HG03025 (cell line): Measurements from ENCODE around the gene PIP5K1C.
"Not testable (repeated sequence)": the region's sequence is repeated elsewhere in the genome, so short reads cannot be mapped to it uniquely, and the experiment has no call there.

Experiments used
- ATAC-seq: cut with Tn5 transposase; IDR thresholded peaks from one replicate; pipeline ENCODE4 v1.9.1; 2021; ENCODE audit warnings: mild to moderate bottlenecking, moderate library complexity; ENCODE audit not compliant: unreplicated experiment, low FRiP score

Gene PIP5K1C

DNA sequence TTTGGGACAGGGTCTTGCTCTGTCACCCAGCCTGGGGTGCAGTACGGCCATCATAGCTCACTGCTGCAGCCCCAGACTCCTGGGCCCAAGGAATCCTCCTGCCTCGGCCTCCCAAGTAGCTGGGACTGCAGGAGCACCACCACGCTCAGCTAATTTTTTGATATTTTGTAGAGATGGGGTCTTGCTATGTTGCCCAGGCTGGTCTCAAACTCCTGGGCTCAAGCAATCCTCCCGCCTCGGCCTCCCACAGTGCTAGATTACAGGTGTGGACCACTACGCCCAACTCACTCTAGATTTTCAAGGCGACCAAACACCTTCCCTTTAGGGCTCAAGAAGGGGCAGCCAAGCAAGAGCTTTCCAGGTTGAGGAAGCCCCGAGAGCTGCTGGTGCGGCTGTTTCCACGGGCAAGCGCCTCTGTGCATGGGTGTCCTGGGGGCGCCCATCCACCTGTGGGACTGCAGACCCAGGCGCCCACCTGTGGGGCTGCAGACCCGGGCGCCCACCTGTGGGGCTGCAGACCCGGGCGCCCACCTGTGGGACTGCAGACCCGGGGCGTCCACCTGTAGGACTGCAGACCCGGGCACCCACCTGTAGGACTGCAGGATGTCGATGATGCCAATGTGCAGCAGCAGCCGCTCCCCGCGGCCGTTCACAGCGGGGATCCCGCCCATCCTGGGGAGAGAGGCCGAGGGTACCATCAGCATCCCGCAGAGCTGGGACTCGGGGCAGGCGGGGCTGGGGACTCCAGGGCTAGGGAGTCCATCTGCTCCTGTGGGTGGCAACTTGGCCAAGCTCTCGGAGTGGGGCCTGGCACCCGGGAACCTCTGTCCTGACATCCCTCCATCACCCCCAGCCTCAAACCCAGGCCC, 52.0 kb downstream of the PIP5K1C start:
- no peak for ATAC-seq

DNA sequence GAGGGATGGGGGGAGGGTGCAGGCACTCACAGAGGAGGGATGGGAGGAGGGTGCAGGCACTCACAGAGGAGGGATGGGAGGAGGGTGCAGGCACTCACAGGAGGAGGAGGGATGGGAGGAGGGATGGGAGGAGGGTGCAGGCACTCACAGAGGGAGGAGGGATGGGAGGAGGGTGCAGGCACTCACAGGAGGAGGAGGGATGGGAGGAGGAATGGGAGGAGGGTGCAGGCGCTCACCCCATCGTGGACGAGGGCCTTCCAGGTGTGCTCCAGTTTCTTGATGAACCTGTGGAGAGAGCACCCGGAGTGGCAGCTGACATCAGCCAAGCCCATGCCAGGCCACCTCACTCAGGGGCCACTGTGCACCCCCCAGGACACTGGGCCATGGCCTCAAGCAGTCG, 53.2 kb downstream of the PIP5K1C start:
- ATAC-seq, result not testable (repeated sequence)

DNA sequence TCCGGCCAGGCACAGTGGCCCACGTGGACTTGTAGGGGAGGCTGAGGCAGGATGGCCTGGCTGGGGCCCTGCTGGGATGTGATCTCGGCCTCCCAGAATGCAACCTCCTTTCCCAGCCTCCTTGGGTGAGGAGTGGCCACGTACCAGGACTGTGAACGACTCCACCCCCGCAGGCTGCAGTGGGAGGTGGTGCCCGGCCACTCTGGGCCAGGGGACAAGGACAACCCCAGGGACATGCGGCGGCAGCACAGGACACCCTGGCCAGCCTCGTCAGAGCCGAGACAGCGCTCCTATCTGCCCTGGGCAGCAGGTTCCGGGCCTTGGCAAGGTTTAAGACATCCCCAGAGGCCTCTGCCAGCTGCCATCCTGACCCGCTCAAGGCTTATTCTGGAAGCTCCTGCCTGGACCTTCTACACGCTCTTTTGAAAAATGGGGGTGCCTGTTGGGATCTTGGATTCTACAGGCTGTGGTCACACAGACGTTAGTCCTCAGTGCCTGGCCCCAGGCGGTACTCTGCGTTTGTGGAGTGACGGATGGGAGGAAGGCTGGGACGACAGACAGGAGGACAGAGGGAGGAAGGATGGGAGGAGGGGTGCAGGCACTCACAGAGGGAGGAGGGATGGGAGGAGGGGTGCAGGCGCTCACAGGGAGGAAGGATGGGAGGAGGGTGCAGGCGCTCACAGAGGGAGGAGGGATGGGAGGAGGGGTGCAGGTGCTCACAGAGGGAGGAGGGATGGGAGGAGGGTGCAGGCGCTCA, 53.8 kb downstream of the PIP5K1C start:
- ATAC-seq, result no peak

DNA sequence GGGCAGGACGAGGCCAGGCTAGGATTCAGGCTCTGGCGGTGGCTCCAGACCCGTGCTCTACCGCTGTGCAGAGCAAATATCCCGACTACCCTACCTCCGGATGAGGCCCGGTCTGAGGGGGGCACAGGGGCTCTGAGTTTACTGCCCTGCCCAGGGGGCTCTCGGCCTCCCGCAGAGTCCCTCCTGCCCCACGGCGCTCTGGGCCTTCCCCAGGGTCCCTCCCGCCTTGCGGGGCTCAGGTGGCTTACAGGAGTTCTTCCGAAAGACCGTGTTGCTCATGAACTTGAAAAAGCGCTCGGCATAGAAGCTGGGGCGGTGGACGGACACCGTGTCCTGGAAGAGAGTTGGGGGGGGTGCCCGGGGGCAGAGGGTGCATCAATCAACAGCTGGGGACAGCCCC, 54.5 kb downstream of the PIP5K1C start:
- ATAC-seq, result no peak

DNA sequence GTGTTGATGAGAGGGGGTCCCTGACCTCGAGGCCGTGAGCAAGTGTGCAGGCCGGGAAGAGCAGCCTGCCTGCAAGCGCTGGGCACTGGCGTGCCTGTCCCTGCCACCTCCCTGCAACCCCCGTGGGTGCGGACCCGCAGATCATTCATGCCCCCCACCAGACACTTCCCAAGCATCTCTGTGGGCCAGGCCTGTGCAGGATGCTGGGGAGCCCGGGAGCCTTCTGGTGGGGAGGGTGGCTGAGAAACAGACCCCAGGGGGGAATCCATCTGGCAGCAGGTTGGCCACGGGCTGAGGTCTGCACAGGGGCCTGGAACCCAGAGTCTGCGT, 55.2 kb downstream of the PIP5K1C start:
- no peak for ATAC-seq

DNA sequence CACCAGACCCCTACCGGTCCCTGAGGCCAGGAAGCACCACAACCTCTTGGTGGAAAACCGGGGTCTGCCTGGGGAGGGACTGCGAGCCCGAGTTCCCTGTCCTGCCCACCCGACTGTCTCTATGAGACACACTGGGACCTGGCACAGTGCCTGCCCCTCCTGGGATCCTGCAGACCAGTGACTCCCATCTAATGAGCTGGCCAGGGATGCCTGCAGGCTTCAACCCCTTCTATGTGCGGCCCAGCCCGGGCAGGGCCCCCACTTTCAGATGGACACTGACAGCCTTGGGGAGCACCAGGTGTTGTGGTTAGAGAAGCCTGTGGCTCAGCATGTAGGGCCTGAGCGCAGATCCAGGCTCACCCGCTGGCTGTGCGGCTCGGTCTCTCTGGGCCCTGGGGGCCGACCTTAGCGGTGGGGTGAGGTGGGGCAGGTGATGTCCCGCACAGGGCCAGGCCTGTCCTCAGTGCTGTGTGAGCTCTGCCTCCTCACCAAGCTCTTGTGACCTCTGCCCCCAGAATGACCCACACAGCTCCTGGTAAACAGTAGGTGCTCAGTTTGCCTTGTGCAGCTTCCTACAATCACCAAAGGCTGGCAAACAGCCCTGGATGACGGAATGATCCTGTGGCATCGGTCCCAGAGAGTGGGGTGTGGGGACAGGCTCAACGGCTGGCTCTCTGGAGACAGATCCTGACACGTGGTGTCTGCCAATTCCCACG, 55.8 kb downstream of the PIP5K1C start:
- ATAC-seq, result no peak

DNA sequence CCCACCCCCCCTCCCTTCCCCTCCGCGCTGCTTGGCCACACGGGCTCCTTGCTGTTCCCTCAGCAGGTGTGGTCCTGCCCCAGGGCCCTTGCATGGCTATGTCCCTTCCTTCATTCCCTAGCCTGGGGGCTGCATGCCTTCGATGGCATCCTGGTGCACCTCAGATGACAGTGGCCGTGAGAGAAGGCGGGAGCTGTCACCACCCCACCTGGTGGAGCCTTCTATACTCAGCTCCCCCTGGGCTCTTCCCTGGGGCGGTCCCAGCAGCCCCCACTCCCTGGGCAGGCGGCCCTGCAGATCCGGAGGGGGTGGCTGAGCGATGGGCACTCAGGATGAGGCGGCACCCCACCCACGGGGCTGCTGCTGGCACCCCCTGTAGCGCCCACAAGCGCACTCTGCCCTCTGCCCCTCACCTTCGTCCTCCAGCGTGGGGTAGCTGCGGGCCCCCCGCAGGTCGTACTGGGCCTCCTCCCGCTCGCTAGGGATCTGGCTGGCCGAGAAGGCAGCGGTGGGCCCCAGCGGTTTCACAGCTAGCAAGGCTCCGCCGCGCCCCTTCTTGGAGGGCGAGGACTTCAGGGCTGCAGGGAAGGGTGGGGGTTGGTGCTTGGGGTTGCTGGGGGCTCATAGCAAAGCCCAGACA, 56.5 kb downstream of the PIP5K1C start:
- ATAC-seq, result no peak

DNA sequence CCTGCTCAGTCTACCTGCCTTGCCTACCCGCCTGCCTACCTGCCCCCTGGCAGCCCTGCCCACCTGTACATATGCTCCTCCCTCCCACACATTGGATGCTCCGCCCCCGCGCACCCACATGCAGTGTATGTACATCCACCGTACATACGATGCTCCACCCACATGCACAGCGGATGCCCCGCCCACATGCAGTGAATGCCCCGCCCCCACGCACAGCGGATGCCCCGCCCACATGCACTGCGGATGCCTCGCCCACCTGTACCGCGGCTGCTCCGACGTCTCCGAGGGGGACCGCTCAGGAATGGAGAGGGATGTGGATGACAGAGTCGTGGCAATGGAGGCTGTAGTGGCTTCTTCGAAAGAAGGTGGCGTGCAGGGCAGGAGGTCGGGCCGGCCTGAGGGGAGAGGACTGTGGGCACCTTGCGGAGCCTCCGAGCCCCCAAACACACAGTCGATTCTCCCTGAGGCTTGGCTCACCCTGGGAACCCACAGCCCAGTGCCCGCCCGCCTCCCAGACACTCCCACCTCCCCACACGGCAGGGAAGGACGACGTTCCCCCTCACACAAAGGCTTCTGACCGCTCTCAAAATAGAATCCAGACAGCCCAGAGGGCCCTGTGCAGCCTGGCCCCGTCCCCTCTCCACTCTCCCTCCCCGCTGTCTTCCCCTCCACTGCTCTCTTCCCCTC, 57.1 kb downstream of the PIP5K1C start:
- ATAC-seq, result no peak

DNA sequence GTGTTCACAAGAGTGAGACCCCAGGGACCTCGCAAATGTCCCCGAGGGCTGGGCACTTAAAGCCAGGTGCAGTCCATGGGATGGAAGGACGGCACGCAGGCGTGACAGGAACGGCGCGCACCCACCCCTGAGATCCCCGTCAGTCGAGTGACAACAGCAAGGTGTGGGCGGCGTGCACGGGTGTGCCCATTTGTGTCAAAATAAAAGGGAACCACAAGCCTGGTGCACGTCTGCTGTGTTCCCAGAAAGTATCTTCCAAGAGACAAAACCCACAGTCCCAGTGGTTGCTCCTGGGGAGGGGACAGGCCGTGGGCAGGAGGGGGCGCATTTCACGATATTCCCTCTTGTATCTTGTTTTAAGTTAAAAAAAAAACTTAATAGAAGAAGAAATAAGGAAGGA, 58.0 kb downstream of the PIP5K1C start:
- no peak for ATAC-seq

DNA sequence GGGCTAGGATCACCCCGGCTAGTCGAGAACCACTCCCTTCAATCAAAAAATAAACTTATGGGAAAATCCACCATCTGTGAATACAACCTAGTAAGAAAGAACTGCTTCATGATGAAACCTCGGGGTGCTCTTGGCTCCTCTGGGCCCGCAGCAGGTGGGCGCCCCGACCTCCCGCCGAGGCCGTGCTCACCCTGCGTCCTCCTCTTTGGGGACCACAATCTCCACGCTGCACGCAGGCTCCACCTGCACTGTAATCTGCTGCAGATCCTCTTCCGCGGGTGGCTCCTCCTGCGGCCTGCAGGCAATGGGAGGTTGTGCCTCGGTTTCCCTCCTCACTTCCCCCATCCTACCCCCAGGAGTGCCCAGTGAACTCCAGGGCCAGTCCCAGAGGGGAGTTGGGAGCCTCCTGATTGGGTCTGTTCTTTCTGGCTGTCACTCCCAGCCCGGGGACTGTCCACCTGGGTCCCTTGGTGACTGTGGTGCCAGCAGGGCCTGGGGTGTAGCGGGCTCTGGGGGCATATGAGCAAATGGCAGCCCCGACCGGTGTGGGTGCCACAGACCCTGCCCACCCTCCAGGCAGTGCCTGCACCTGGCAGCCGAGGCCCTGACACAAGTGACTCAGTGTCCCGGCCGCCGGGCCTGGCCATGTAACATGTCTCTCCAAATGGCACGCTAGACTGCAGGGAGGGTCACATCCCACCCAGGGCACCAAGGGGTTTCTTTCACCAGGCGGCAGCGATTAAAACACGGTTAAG, 58.6 kb downstream of the PIP5K1C start:
- ATAC-seq, result no peak

DNA sequence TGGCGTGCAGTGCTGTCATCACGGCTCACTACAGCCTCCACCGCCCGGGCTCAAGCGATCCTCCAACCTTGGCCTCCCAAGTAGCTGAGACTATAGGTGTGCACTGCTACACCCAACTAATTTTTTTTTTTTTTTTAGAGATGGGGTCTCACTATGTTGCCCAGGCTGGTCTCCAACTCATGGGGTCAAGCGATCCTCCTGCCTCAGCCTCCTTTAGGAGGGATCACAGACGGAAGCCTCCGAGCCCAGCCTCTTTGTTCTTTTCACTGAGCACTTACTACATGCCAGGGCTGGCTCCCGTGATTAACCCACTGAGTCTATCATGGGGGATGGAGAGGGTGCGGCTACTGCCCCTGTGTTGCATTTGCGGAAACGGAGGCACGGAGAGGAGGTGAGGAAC, 60.8 kb downstream of the PIP5K1C start:
- no peak for ATAC-seq

DNA sequence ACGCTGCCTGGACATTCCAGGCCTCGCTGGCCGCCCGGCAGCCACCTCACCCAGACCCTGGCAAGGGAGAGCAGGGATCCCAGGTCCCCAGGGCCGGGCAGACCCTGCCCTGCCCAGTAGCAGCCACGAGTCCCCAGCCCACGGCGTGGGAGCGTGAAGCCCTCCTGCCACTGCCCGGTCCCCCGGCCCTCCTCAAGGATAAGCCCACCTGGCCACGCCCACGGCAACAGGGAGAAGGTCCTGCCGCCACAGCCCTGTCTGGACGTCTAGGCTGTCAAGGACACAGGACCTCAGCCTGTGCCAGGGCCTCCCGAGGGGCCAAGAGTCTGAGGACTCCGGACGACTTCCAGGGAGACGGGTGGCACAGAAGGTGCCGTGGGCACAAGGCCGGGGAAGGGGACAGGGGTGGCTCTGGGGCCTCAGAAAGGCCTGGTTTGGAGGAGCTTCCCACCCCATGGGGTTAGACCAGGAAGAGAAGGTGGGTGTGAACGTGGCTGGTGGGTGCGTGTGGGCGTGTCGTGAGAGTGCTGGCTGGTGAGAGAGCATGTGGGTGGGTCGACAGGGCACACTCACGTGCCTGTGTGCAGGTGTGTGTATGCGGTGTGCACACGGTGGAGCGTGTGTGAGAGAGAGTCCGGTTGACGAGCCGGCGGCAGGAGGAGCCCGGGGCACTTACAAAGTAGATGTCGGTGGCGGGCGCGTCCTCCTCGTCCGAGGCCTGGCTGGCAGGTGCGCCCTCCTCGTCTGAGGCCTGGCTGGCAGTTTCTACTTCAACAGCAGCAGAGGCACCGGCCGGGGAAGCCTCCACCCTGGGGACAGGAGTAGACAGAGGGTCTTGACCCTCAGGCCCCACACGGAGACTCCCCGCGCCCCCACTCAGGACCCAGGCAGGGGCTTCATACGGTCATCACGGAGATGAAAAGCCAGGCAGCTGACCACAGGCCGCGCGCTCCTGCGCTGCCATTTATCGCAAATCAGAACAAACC, 61.8 kb downstream of the PIP5K1C start:
- no peak for ATAC-seq

DNA sequence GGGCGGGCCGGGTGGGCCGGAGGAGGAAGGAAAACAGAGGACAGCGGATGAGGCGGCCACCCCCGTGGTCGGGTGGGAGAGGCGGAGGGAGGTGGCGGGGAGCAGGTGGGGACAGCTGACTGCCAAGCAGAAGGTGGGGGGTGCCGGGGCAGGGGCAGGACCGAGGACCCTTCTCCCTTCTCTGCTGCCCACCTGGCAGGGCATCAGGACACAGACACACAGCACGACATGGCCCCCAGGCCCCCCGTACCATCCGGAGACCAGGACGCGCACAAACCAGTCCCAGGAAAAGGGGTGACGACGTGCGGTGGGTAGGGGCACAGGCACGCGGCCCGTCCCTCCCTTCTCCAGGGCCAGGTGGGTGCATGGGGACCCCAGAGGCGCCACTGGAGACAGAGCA, 62.6 kb downstream of the PIP5K1C start:
- no peak for ATAC-seq

DNA sequence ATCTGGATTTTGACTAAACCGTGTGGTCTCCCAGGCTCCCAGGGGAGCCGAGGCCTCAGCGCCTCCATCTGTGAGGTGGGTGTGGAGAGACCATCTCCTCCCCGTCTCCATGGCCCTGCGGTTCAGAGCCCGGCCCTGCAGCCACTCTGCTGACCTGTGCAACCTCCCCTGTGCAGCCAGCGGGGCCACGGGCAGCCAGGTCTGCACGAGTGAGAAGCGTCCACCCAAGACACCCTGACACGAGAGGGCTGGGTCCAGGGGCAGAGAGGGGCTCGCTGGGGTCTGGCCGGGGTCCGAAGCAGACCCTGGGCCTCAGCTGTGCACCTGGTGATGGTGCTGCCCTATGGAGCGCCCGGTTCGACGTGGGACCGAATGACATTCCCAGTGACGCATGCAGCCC, 63.3 kb downstream of the PIP5K1C start:
- no peak for ATAC-seq

DNA sequence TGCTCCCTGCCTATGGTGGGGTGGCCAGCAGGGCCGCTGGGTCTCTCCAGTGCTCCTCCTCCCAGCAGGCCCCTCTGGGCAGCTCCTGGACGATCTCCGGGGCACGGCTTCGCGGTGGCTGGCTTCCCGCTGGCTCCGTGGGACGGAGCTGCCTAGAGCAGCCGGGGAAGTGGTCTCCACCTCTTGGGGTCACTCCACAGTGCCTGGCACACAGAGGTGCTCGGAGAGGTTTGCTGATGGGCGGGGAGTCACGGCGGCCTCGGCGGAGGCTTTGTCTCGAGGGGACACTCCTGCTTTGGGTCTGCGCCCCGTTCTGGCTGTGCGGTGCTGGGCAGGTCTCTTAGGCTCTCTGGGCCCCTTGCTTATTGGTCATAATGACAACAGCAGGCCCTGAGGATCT, 63.8 kb downstream of the PIP5K1C start:
- ATAC-seq, result no peak

DNA sequence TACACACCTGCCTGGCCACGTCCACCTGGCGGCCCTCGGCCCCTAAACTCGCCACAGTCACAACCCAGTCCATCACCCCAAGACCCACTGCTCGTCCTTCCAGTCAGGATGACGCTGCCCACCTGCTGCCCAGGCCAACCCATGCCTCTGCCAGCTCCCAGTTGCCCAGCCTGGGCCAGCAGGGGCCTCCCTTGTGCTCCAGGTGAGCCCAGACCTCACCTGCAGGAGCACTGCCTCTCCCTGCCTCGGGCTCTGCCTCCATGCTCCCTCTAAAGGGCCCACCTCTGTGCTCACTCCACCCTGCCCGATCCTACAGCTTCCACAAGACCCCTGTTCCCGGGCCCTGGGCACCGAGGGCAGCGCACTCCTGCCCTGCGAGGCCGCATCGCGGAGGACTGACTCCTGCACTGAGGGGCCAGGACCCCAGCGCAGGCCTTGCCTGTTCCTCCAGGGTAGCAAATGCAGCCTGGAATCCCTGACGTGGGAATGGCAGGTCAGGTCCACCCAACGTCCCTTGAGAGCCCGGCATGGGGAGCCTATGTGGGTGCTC, 65.7 kb downstream of the PIP5K1C start:
- no peak for ATAC-seq

DNA sequence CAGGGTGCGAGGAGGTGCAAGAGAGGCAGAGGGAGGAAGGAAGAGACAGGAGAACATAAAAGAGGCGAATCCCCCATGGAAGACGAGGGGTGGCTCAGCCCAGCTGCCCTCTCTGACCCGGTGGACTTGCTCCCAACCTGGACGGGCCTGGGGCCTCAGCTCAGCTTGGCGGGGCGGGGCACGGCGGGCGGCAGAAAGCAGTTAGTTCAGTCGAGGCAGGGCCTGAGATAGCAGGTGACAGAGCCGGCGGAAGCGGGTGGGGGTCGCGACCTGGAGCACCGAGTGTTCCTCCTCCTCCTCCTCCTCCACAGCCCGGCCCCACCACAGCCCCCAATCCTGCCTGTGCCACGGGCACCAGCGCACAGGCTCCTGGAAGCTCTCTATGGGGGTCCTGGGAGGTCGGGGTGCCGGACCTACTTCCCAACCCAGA, 66.7 kb downstream of the PIP5K1C start:
- ATAC-seq, result no peak
